C4-2B (cell line): ENCODE measurements around the gene RAB32.

Experiments
- ZFX ChIP-seq: fragments of 450-650 bp; IDR thresholded peaks from 2 replicates; pipeline ENCODE4 v1.6.1; 2017
- TF ChIP-seq, protein P1 (sequence below): fragments of 450-650 bp; conservative IDR thresholded peaks from 2 replicates; pipeline ENCODE4 v1.5.1; 2017; ENCODE audit warnings: mild to moderate bottlenecking

DNA sequence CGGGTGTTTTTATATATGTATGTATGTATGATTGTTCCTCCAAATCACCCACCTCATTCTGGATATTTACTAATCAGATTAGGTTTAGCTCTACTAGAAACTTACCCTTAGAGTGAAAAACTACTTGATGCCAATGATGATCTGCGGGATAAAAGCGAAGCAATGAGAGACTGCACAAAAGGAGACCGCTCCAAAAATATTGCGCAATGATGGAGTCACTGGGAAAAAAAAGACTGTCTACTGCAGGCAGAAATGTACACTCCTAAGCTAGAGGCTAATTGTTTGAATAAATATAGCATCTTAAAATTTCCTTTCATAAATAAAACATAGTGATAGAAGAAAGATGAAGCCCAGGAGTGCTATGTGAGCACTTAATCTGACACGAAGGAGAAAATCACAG lies 7.3 kb downstream of the RAB32 start:
- TF ChIP-seq, protein P1, sequence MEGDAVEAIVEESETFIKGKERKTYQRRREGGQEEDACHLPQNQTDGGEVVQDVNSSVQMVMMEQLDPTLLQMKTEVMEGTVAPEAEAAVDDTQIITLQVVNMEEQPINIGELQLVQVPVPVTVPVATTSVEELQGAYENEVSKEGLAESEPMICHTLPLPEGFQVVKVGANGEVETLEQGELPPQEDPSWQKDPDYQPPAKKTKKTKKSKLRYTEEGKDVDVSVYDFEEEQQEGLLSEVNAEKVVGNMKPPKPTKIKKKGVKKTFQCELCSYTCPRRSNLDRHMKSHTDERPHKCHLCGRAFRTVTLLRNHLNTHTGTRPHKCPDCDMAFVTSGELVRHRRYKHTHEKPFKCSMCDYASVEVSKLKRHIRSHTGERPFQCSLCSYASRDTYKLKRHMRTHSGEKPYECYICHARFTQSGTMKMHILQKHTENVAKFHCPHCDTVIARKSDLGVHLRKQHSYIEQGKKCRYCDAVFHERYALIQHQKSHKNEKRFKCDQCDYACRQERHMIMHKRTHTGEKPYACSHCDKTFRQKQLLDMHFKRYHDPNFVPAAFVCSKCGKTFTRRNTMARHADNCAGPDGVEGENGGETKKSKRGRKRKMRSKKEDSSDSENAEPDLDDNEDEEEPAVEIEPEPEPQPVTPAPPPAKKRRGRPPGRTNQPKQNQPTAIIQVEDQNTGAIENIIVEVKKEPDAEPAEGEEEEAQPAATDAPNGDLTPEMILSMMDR = no peak
- TF ChIP-seq ZFX = no peak
